Pons (tissue), 1 donor: Measurements from ENCODE around the gene ELF5.
A peak's percentile ranks its signal among the peaks of the same experiment; 100 is the strongest.

Source experiments
- DNase-seq: peaks from one replicate; pipeline ENCODE4 v3.0.0-alpha.2; 2016; ENCODE audit warnings: low spot score

ELF5 gene

GRCh38 chr11:34522188-34522587, 8.6 kb upstream of the ELF5 start:
- no peak for DNase-seq

GRCh38 chr11:34521265-34521664, 7.7 kb upstream of the ELF5 start:
- DNase-seq = no peak

GRCh38 chr11:34519595-34520235, 6.1 kb upstream of the ELF5 start:
- DNase-seq = no peak

GRCh38 chr11:34516247-34517040, 2.9 kb upstream of the ELF5 start:
- DNase-seq = no peak

- no peak for DNase-seq
These were observed 1.0 kb upstream of the ELF5 start for GRCh38 chr11:34514597-34514996.

- DNase-seq = peak; percentile 73
These were observed 533 bp downstream of the ELF5 start for GRCh38 chr11:34512840-34513681.

- DNase-seq = no peak
These were observed 2.9 kb downstream of the ELF5 start for GRCh38 chr11:34510673-34511072.

- DNase-seq = no peak
These were observed 3.4 kb downstream of the ELF5 start for GRCh38 chr11:34510218-34510617.

- peak; percentile 26 for DNase-seq
These were observed 4.2 kb downstream of the ELF5 start for GRCh38 chr11:34509336-34509876.

- DNase-seq = no peak
These were observed 5.1 kb downstream of the ELF5 start for GRCh38 chr11:34508524-34508923.

GRCh38 chr11:34507610-34508009, 6.0 kb downstream of the ELF5 start:
- no peak for DNase-seq

GRCh38 chr11:34507156-34507555, 6.4 kb downstream of the ELF5 start:
- DNase-seq = no peak

GRCh38 chr11:34505874-34506273, 7.7 kb downstream of the ELF5 start:
- DNase-seq = no peak

GRCh38 chr11:34502949-34503348, 10.6 kb downstream of the ELF5 start:
- DNase-seq = no peak

- no peak for DNase-seq
These were observed 11.6 kb downstream of the ELF5 start for GRCh38 chr11:34501949-34502348.

GRCh38 chr11:34501500-34501899, 12.1 kb downstream of the ELF5 start:
- DNase-seq = no peak

- no peak for DNase-seq
These were observed 13.7 kb downstream of the ELF5 start for GRCh38 chr11:34499719-34500500.

- no peak for DNase-seq
These were observed 17.7 kb downstream of the ELF5 start for GRCh38 chr11:34495724-34496377.

GRCh38 chr11:34495239-34495723, 18.3 kb downstream of the ELF5 start:
- DNase-seq = no peak

GRCh38 chr11:34493926-34494595, 19.5 kb downstream of the ELF5 start:
- DNase-seq = no peak
